OCI-LY1 (cell line): ENCODE measurements around the gene SNTG2.

ENCODE experiments used
- H2AFZ ChIP-seq: fragments of 200-600 bp; sonication (generic), shearing (Covaris generic); 2 replicates; pipeline ENCODE4 v1.6.0; 2014; ENCODE audit warnings: antibody characterized with exemption, mild to moderate bottlenecking, low read length
- H3F3A ChIP-seq: fragments of 200-600 bp; sonication (generic), shearing (Covaris generic); 2 replicates; pipeline ENCODE4 v1.6.0; 2014; ENCODE audit warnings: mild to moderate bottlenecking, antibody characterized with exemption, low read length, moderate library complexity; ENCODE audit not compliant: insufficient read depth
- H3K27ac ChIP-seq: fragments of 200-600 bp; sonication (generic); 2 replicates; pipeline ENCODE4 v1.5.1; 2014; ENCODE audit warnings: low read length, mixed run types, mild to moderate bottlenecking, low read depth; ENCODE audit not compliant: poor library complexity, severe bottlenecking
- H3K27me3 ChIP-seq: fragments of 200-600 bp; sonication (generic); 2 replicates; pipeline ENCODE4 v1.6.0; 2014; ENCODE audit warnings: antibody characterized with exemption, mild to moderate bottlenecking, low read length, moderate library complexity; ENCODE audit not compliant: insufficient read depth
- H3K36me3 ChIP-seq: fragments of 200-600 bp; sonication (generic); 2 replicates; pipeline ENCODE4 v1.6.1; 2014; ENCODE audit warnings: mild to moderate bottlenecking, antibody characterized with exemption, low read length, moderate library complexity, mixed read lengths; ENCODE audit not compliant: insufficient read depth
- H3K4me1 ChIP-seq: fragments of 200-600 bp; sonication (generic); 2 replicates; pipeline ENCODE4 v1.5.1; 2014; ENCODE audit warnings: mild to moderate bottlenecking, low read length, moderate library complexity; ENCODE audit not compliant: insufficient read depth, severe bottlenecking
- H3K4me2 ChIP-seq: fragments of 200-600 bp; sonication (generic), shearing (Covaris generic); 2 replicates; pipeline ENCODE4 v1.6.1; 2014; ENCODE audit warnings: low read length
- H3K4me3 ChIP-seq: fragments of 200-600 bp; sonication (generic); 2 replicates; pipeline ENCODE4 v1.5.1; 2014; ENCODE audit warnings: low read length, low read depth, mild to moderate bottlenecking, mixed read lengths; ENCODE audit not compliant: poor library complexity, severe bottlenecking
- H3K79me2 ChIP-seq: fragments of 200-600 bp; shearing (Covaris generic); 2 replicates; pipeline ENCODE4 v1.6.1; 2016; ENCODE audit warnings: mixed run types, low read length, mixed read lengths; ENCODE audit not compliant: insufficient read depth
- H3K9ac ChIP-seq: fragments of 200-600 bp; sonication (generic), shearing (Covaris generic); 2 replicates; pipeline ENCODE4 v1.6.1; 2014; ENCODE audit warnings: mild to moderate bottlenecking, low read length, mixed read lengths
- H3K9me2 ChIP-seq: fragments of 200-600 bp; sonication (generic), shearing (Covaris generic); 2 replicates; pipeline ENCODE4 v1.6.1; 2014; ENCODE audit warnings: low read depth, mild to moderate bottlenecking, low read length, mixed read lengths
- H3K9me3 ChIP-seq: fragments of 200-600 bp; shearing (Covaris generic); 2 replicates; pipeline ENCODE4 v1.6.1; 2014; ENCODE audit warnings: low read length, mixed read lengths
- H4K20me1 ChIP-seq: fragments of 200-600 bp; sonication (generic), shearing (Covaris generic); 2 replicates; pipeline ENCODE4 v1.6.0; 2016; ENCODE audit warnings: mild to moderate bottlenecking, low read length; ENCODE audit not compliant: insufficient read depth
- EZH2 ChIP-seq: fragments of 200-600 bp; sonication (generic), shearing (Covaris generic); IDR thresholded peaks from 2 replicates; pipeline ENCODE4 v1.8.0; 2017; ENCODE audit warnings: borderline replicate concordance, mixed run types, mild to moderate bottlenecking, antibody characterized with exemption, low read length, moderate library complexity, mixed read lengths
- TF ChIP-seq, protein P1 (sequence below): fragments of 200-600 bp; sonication (generic), shearing (Covaris generic); IDR thresholded peaks from 2 replicates; pipeline ENCODE4 v1.5.1; 2017; ENCODE audit warnings: mild to moderate bottlenecking, antibody characterized with exemption, low read length, moderate library complexity, mixed read lengths

The SNTG2 gene

DNA sequence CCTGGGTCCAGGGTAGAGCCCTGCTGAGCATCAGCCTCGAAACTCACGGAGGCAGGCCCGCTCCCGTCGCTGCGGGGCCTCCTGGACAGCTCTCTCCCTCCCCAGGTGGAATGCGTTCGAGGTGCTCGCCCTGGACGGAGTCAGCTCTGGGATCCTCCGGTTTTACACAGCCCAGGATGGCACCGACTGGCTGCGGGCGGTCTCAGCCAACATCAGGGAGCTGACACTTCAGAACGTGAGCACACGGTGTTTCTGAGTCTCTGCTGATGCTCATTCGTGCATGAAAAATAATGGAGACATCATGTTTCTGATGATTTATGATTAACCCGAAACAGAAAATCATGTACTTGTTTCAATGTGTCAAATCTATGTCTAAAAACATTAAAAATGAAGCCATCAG lies 287.1 kb downstream of the SNTG2 start:
- H4K20me1 ChIP-seq = no peaks in the 10 kb centered on the region
- no peaks in the 10 kb centered on the region for H3K36me3 ChIP-seq
- no peaks in the 10 kb centered on the region for H3F3A ChIP-seq
- no peak overlapping the region for H3K27ac ChIP-seq
- H3K9me2 ChIP-seq = no peaks in the 10 kb centered on the region
- H3K4me3 ChIP-seq = no peak overlapping the region
- TF ChIP-seq EZH2 = no peak
- TF ChIP-seq, protein P1, sequence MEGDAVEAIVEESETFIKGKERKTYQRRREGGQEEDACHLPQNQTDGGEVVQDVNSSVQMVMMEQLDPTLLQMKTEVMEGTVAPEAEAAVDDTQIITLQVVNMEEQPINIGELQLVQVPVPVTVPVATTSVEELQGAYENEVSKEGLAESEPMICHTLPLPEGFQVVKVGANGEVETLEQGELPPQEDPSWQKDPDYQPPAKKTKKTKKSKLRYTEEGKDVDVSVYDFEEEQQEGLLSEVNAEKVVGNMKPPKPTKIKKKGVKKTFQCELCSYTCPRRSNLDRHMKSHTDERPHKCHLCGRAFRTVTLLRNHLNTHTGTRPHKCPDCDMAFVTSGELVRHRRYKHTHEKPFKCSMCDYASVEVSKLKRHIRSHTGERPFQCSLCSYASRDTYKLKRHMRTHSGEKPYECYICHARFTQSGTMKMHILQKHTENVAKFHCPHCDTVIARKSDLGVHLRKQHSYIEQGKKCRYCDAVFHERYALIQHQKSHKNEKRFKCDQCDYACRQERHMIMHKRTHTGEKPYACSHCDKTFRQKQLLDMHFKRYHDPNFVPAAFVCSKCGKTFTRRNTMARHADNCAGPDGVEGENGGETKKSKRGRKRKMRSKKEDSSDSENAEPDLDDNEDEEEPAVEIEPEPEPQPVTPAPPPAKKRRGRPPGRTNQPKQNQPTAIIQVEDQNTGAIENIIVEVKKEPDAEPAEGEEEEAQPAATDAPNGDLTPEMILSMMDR = no peak
- H3K4me2 ChIP-seq = no peak overlapping the region
- H3K9ac ChIP-seq = no peak overlapping the region
- H3K9me3 ChIP-seq = no peaks in the 10 kb centered on the region
- no peak overlapping the region for H2AFZ ChIP-seq
- no peaks in the 10 kb centered on the region for H3K79me2 ChIP-seq
- H3K4me1 ChIP-seq = no peaks in the 10 kb centered on the region
- no peaks in the 10 kb centered on the region for H3K27me3 ChIP-seq

DNA sequence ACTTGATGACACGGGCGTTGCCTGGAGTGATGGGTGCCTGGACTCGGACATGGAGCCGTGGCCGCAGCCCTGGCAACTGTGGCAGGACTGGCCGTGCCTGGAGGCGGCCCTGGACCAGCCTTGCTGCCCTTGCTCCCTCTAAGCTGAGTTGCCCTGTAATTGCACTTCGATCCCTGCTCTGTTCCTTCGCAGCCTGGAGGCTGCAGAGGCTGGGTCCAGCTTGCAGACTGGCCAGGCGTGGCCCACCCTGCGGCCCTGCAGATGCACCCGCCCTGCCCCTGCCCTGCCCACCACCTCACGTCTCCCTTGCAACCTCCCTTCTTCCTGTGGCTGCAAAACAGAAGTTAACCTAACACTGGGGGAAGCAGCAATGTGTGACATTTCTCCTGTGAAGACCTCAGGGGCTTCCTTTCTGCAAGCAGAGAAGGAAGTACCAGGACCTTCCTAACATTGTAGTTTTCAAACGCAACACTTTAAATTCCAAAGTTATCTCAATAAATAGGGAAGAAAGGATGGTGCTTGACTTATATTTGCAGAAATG lies 288.0 kb downstream of the SNTG2 start:
- Histone ChIP-seq H3K9me2 (no peaks in the 10 kb centered on the region), H3K9ac (no peak overlapping the region), H3K27me3 (no peaks in the 10 kb centered on the region), H3K4me2 (no peak overlapping the region), H2AFZ (no peak overlapping the region), H3K4me3 (no peak overlapping the region), H3K36me3 (no peaks in the 10 kb centered on the region), H3K27ac (no peak overlapping the region), H3K9me3 (no peaks in the 10 kb centered on the region), H3K4me1 (no peaks in the 10 kb centered on the region), H3K79me2 (no peaks in the 10 kb centered on the region), H3F3A (no peaks in the 10 kb centered on the region), H4K20me1 (no peaks in the 10 kb centered on the region)
- no peak for TF ChIP-seq EZH2

DNA sequence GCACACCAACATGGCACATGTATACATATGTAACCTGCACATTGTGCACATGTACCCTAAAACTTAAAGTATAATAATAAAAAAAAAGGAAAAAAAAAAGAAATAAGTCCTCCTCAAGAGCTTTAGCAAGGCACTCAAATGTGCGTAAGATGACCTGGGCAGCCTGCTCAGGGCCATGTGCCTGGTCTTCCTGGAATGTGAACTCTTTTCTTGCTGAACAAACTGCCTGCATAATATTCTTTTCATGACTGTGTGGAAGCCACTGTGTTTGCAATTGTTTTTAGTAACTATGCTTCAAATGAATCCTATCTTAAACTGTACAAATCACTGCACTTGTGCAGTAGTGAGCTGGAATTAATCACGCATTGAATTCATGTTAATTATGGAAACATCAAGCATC lies 294.5 kb downstream of the SNTG2 start:
- Histone ChIP-seq H3K27me3 (no peaks in the 10 kb centered on the region), H3K9me2 (no peaks in the 10 kb centered on the region), H3K9ac (no peak overlapping the region), H3K9me3 (no peaks in the 10 kb centered on the region), H2AFZ (no peak overlapping the region), H3K36me3 (no peaks in the 10 kb centered on the region), H3K79me2 (no peaks in the 10 kb centered on the region), H4K20me1 (no peaks in the 10 kb centered on the region), H3K4me2 (no peak overlapping the region), H3K4me3 (no peak overlapping the region), H3K4me1 (no peaks in the 10 kb centered on the region), H3F3A (no peaks in the 10 kb centered on the region), H3K27ac (no peak overlapping the region)
- no peak for TF ChIP-seq EZH2
- TF ChIP-seq, protein P1 = no peak

- Histone ChIP-seq H3K9ac (no peak overlapping the region), H4K20me1 (no peaks in the 10 kb centered on the region), H3F3A (no peaks in the 10 kb centered on the region), H3K27ac (no peak overlapping the region), H2AFZ (no peak overlapping the region), H3K4me3 (no peak overlapping the region), H3K36me3 (no peaks in the 10 kb centered on the region), H3K4me2 (no peak overlapping the region), H3K79me2 (no peaks in the 10 kb centered on the region), H3K9me3 (no peaks in the 10 kb centered on the region), H3K9me2 (no peaks in the 10 kb centered on the region), H3K4me1 (no peaks in the 10 kb centered on the region), H3K27me3 (no peaks in the 10 kb centered on the region)
- TF ChIP-seq EZH2 = no peak
- TF ChIP-seq, protein P1 = no peak
Measured at GRCh38 chr2:1246239-1246638, 295.6 kb downstream of the SNTG2 start.
